GM18909 (cell line): ENCODE results near the gene DIP2A.
"Not testable (repeated sequence)": the region's sequence is repeated elsewhere in the genome, so short reads cannot be mapped to it uniquely, and the experiment has no call there.

Source experiments
- ATAC-seq: cut with Tn5 transposase; IDR thresholded peaks from one replicate; pipeline ENCODE4 v1.9.1; 2021; ENCODE audit warnings: mild to moderate bottlenecking; ENCODE audit not compliant: unreplicated experiment, poor library complexity

Gene DIP2A

GRCh38 chr21:46577786-46578185 is 119.1 kb downstream of the DIP2A start:
- ATAC-seq, result not testable (repeated sequence)

GRCh38 chr21:46579394-46579793 is 120.7 kb downstream of the DIP2A start:
- ATAC-seq, result not testable (repeated sequence)

DNA sequence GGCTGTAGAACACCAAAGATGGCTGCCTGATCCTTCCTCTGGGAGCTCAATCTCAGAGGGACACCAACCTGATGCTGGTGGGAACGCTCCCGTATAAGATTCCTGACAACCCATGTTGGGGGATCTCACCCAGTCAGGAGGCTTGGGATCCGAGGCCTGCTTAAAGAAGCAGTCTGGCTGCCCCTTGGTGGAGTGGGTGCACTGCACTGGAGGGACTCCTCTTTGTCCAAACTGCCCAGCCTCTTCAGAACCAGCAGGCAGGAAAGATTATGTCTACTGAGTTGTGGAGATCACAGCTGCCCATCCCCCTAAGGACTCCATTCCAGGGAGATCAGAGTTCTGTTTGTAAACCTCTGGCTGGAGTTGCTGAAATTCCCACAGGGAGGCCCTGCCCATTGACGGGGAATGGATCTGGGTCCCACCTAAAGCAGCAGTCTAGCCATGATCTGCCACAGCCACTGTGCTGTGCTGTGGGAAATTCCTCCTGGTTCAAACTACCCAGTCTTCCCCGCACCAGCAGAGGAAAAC is 123.2 kb downstream of the DIP2A start:
- ATAC-seq, result no peak

- no peak for ATAC-seq
Observed at GRCh38 chr21:46585191-46585953, 126.7 kb downstream of the DIP2A start.

- no peak for ATAC-seq
Observed at GRCh38 chr21:46594276-46594675, 135.6 kb downstream of the DIP2A start.

- ATAC-seq, result no peak
Observed at GRCh38 chr21:46596201-46596600, 137.5 kb downstream of the DIP2A start.

GRCh38 chr21:46597031-46597430 is 138.3 kb downstream of the DIP2A start:
- ATAC-seq, result no peak

GRCh38 chr21:46597896-46598343 is 139.2 kb downstream of the DIP2A start:
- no peak for ATAC-seq

GRCh38 chr21:46598581-46599572 is 140.2 kb downstream of the DIP2A start:
- ATAC-seq, result no peak

GRCh38 chr21:46600305-46600704 is 141.6 kb downstream of the DIP2A start:
- no peak for ATAC-seq

DNA sequence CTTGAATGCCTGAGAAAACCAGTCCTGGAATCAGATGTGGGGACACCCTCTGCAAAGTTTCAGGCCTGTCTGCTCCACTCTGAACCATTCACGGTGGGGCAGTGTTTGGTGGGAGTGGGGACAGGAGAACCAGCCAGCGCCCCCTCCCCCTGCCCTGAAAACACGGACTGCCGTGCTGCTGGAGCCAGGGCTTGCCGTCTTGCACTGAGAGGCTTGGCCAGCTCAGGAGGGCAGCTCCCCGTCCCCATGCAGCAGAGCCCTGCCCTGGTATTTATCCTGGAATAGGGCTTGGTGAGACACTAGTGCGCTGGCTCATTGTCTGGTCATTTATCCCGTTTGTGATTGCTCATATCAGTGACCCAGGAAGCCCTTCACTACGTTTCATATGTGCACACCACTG is 142.3 kb downstream of the DIP2A start:
- no peak for ATAC-seq

DNA sequence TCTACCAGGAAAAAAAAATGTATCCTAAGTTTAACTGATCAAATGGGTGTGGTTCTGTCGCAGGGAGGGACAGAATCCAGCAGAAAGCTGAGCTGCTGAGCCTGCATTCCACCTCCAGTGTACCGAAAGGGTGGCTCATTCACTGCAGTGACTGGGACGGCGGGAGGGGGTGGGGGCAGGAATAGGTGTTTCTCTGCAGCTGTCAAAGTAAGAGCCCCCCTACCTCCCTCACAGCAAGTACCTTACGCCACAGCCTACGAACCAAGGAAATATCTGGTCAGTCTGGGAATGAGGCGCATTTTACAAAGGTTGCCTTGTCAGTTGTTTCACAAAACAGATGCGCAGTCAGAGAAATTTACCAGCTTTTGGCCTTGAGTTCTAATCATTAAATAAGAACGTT is 144.5 kb downstream of the DIP2A start:
- ATAC-seq, result no peak

DNA sequence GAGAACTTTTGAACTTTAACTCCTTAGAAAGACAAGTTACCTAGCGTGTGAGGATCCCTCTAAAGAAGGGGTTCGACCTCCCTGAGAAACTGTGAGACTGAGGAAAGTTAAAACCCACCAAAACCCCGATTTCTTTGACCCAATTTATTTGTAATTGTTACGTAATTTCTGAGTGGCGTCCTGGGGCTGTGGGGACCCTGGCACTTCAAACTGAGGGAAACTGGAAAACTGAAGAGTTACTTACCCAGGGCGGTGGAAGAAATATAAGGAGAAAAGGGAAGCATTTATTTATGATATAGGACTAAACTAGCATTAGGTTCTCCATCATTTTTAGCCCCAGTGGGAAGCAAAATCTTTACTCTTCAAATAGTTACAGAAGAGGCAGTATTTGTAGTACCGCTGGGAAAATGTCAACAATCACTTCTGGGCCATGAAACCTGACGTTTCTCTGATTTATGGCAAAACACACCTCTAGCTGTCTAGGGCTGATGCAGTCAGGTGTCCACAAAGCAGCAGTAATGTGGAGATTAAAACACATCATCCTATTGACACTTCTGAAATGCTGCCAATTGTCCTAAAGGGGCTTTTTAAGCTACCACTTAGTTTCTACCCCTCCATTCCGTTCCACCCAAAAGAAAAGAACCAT is 145.8 kb downstream of the DIP2A start:
- no peak for ATAC-seq

DNA sequence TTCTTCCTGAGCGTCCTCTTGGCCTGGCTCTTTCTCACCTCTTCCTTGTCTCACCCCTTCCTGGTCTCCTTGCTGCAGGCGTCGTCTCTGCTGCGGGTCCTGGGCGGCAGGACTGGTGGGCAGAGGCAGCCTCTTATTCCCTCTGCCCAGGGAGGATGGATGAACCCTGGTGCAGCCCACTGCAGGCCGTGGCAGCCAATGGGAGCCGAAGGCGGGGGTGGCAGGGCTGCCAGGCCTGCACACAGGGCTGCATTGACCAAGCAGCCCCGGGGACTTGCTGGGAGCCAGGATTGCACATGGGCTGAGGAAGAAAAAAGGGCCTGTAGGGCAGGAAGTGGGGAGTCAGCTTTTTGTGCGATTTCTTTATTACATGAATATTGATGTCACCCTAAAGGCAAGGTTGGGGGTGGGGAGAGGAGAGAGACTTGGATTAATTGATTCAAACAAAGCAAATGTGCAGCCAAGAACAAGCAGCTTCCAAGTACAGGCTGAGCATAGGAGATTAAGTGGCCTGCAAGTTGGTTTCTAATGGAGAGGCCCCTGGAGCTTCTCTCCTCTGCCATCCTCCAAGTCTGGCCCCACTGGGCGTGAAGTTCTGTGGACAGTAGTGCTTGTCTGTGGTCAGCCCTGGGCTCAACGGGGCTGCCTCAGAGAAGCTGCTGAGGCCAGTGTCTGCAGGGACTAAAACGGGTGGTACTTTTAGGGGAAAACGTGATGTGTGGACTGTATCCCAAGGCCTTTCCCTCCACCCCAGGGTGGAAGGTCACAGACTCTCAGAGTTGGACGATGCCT is 146.5 kb downstream of the DIP2A start, which contains the start of gene S100B:
S100B (minus strand) TSS at position 108 of the 792 bp plus-strand sequence. CDS start 2,667 bp downstream, outside the sequence.
- ATAC-seq, result no peak

GRCh38 chr21:46605767-46606426 is 147.2 kb downstream of the DIP2A start:
- no peak for ATAC-seq

DNA sequence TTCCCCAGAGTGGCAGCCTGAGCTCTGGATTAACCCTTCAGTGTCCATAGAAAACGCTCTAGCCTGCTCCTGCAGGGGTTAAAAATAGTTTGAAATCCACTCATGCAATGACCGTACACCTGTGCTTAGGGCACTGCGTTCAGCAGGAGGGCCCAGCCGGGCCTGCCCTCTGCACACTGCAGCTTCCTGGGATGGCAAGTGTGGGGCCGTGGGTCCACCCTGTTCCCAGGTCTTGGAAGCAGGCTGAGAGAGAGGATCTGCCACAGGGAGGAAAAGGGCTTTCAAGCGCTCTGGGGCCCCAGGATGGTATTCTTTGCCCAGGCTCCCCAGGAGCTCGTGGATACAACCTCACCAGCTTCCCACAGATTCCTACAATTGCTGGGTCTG is 147.7 kb downstream of the DIP2A start:
- ATAC-seq, result no peak

GRCh38 chr21:46607636-46608035 is 148.9 kb downstream of the DIP2A start:
- ATAC-seq, result no peak

DNA sequence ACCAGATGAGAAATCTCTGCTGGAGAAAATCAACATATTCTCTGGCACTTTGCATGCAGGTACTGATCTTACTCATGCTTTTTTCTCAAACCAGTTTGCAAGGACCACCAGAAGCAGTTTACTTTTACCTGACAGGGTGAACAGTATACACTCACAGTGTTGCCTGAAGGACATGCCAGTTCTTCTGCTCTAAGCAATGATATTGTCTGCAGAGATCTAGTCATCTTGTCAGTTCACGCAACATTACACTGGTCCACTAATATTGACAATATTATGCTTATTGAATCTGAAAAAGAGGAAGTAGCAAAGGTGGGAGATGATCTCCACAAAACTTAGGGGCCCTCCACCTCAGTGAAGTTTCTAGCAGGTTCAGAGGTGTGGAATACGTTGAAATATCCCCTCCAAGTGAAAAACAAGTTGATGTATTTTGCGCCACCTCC is 150.0 kb downstream of the DIP2A start:
- no peak for ATAC-seq
